Parathyroid adenoma (tissue), 2 donors: Measurements from ENCODE around the gene EGR2.

Experiments used
- H2AFZ ChIP-seq: fragments of 300-600 bp; sonication (generic); one replicate; pipeline ENCODE4 v1.7.0; 2017; ENCODE audit warnings: antibody characterized with exemption, mild to moderate bottlenecking
- H3K27ac ChIP-seq: fragments of 300-600 bp; sonication (generic); one replicate; pipeline ENCODE4 v1.7.0; 2017
- H3K27me3 ChIP-seq: fragments of 300-600 bp; sonication (generic); one replicate; pipeline ENCODE4 v1.7.0; 2017; ENCODE audit warnings: low read length; ENCODE audit not compliant: control insufficient read depth, insufficient read depth
- H3K36me3 ChIP-seq: fragments of 300-600 bp; sonication (generic); one replicate; pipeline ENCODE4 v1.7.0; 2017; ENCODE audit warnings: low read length; ENCODE audit not compliant: control insufficient read depth, insufficient read depth
- H3K4me1 ChIP-seq: fragments of 300-600 bp; sonication (generic); one replicate; pipeline ENCODE4 v1.7.0; 2017; ENCODE audit warnings: control low read depth
- H3K4me2 ChIP-seq: fragments of 300-600 bp; sonication (generic); one replicate; pipeline ENCODE4 v1.7.0; 2017; ENCODE audit warnings: low read length
- H3K4me3 ChIP-seq: fragments of 300-600 bp; sonication (generic); one replicate; pipeline ENCODE4 v1.7.0; 2017; ENCODE audit warnings: low read depth, low read length
- H3K79me2 ChIP-seq: fragments of 300-600 bp; sonication (generic); one replicate; pipeline ENCODE4 v1.7.0; 2017; ENCODE audit warnings: control low read depth
- H3K9ac ChIP-seq: fragments of 300-600 bp; sonication (generic); one replicate; pipeline ENCODE4 v1.7.0; 2017; ENCODE audit warnings: mild to moderate bottlenecking
- H3K9me3 ChIP-seq: fragments of 300-600 bp; sonication (generic); one replicate; pipeline ENCODE4 v1.7.0; 2017; ENCODE audit warnings: low read length; ENCODE audit not compliant: control insufficient read depth
- TF ChIP-seq, protein P1 (sequence below): fragments of 300-600 bp; sonication (generic); IDR thresholded peaks from one replicate; pipeline ENCODE4 v1.7.0; 2017; ENCODE audit warnings: antibody characterized with exemption, mild to moderate bottlenecking
- donor health status: primary hyperparathyroidism.

EGR2 gene

GRCh38 chr10:62831346-62831745, 15.2 kb upstream of the EGR2 start:
- Histone ChIP-seq H3K4me2 (no peak overlapping the region), H3K27me3 (no peaks in the 10 kb centered on the region), H3K4me3 (no peak overlapping the region), H3K9ac (no peak overlapping the region), H3K79me2 (no peaks in the 10 kb centered on the region), H3K9me3 (no peaks in the 10 kb centered on the region), H3K36me3 (no peaks in the 10 kb centered on the region), H3K4me1 (no peaks in the 10 kb centered on the region), H3K27ac (no peak overlapping the region), H2AFZ (no peak overlapping the region)
- TF ChIP-seq, protein P1, sequence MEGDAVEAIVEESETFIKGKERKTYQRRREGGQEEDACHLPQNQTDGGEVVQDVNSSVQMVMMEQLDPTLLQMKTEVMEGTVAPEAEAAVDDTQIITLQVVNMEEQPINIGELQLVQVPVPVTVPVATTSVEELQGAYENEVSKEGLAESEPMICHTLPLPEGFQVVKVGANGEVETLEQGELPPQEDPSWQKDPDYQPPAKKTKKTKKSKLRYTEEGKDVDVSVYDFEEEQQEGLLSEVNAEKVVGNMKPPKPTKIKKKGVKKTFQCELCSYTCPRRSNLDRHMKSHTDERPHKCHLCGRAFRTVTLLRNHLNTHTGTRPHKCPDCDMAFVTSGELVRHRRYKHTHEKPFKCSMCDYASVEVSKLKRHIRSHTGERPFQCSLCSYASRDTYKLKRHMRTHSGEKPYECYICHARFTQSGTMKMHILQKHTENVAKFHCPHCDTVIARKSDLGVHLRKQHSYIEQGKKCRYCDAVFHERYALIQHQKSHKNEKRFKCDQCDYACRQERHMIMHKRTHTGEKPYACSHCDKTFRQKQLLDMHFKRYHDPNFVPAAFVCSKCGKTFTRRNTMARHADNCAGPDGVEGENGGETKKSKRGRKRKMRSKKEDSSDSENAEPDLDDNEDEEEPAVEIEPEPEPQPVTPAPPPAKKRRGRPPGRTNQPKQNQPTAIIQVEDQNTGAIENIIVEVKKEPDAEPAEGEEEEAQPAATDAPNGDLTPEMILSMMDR: no peak

- H3K36me3 ChIP-seq: no peaks in the 10 kb centered on the region
- H2AFZ ChIP-seq: no peak overlapping the region
- no peak overlapping the region for H3K4me2 ChIP-seq
- no peak overlapping the region for H3K27ac ChIP-seq
- no peaks in the 10 kb centered on the region for H3K9me3 ChIP-seq
- H3K27me3 ChIP-seq: no peaks in the 10 kb centered on the region
- no peak overlapping the region for H3K4me3 ChIP-seq
- no peak overlapping the region for H3K9ac ChIP-seq
- TF ChIP-seq, protein P1: no peak
- H3K79me2 ChIP-seq: no peaks in the 10 kb centered on the region
- H3K4me1 ChIP-seq: no peaks in the 10 kb centered on the region
Observed at GRCh38 chr10:62830679-62831078, 14.5 kb upstream of the EGR2 start.

- Histone ChIP-seq H3K4me1 (no peaks in the 10 kb centered on the region), H3K9ac (no peak overlapping the region), H3K4me3 (no peak overlapping the region), H3K36me3 (no peaks in the 10 kb centered on the region), H3K27me3 (no peaks in the 10 kb centered on the region), H3K27ac (no peak overlapping the region), H3K9me3 (no peaks in the 10 kb centered on the region), H3K4me2 (no peak overlapping the region), H2AFZ (no peak overlapping the region), H3K79me2 (no peaks in the 10 kb centered on the region)
- TF ChIP-seq, protein P1: no peak
Observed at GRCh38 chr10:62829622-62830021, 13.5 kb upstream of the EGR2 start.

DNA sequence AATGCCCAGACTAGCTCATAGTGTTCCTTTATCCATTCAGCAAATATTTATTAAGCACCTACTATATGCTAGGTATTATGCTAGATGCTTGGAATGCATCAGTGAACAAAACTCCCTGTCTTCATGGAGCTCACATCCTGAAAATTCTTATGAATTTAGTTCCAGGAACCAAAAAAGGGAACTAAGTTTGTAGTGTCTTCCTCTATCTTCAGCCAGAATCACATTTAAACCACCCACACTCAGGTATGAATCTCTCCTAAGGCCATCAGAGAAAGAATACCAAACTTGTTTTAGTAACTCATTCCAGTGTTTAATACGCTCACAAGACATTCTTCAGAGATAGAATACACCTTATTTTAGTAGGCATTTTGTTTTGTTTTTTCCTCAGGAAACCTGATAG, 10.1 kb upstream of the EGR2 start:
- H2AFZ ChIP-seq: no peak overlapping the region

GRCh38 chr10:62820586-62820985, 4.4 kb upstream of the EGR2 start:
- H3K27ac ChIP-seq: no peak overlapping the region
- TF ChIP-seq, protein P1: no peak
- H3K4me1 ChIP-seq: peaks cover 7% of the 10 kb centered on the region
- H3K9ac ChIP-seq: no peak overlapping the region
- H3K9me3 ChIP-seq: no peaks in the 10 kb centered on the region
- H2AFZ ChIP-seq: no peak overlapping the region
- no peak overlapping the region for H3K4me3 ChIP-seq
- H3K79me2 ChIP-seq: no peaks in the 10 kb centered on the region
- no peak overlapping the region for H3K4me2 ChIP-seq
- no peaks in the 10 kb centered on the region for H3K36me3 ChIP-seq
- peaks cover 1% of the 10 kb centered on the region for H3K27me3 ChIP-seq

More for the DNA sequence above, 10.1 kb upstream of the EGR2 start:
- no peak overlapping the region for H3K27ac ChIP-seq
- no peak overlapping the region for H3K4me3 ChIP-seq
- H3K27me3 ChIP-seq: no peaks in the 10 kb centered on the region
- no peaks in the 10 kb centered on the region for H3K36me3 ChIP-seq
- H3K4me1 ChIP-seq: no peaks in the 10 kb centered on the region
- H3K4me2 ChIP-seq: no peak overlapping the region
- H3K9ac ChIP-seq: no peak overlapping the region
- no peaks in the 10 kb centered on the region for H3K79me2 ChIP-seq
- no peaks in the 10 kb centered on the region for H3K9me3 ChIP-seq
- TF ChIP-seq, protein P1: no peak
